Bone marrow (tissue), 2 donors: ENCODE measurements around the gene ZNF586.
"Not testable (repeated sequence)": the region's sequence is repeated elsewhere in the genome, so short reads cannot be mapped to it uniquely, and the experiment has no call there.

Experiments
- DNase-seq, 2 donors: peaks; one replicate each; lab custom pipeline; 2025; lab: John Stamatoyannopoulos, UW

Gene ZNF586

DNA sequence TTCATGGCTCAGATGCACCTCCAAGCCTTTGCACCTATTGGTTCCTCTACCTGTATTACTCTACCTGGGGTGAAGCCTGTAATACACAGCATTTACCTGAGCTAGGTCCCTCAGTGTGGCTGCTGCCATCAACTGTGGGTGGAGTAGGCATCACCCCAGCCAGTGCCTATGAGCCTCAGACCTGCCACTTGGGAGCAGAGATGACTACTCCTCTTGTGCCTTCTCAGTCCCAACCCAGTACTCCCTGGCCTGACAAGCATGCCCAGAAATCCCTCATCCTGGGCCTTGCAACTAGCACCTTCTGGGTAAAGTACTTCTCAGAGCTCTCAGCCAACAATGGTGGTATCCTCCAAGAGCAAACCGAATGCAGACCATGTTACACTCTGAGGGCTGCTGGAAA, 27.1 kb downstream of the ZNF586 start:
- not testable (repeated sequence) for DNase-seq

DNA sequence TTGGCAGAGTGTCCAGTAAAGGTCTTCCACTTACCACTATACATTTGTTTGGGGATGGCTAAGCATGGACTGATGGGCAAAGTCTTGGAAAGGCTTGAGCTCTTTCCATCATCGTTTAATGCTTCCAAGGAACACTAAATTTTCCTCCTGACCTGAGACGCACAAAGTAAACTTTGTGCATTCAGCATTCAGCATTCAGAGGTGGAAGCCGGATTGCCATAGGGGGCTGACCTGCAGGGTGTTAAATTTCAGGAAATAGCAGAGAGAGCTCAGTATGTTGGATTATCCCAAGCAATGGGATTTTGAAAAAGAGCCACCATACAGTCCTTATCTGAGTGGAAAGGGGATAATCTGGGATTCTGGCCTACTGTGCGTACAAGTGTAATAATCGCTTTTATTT, 31.2 kb downstream of the ZNF586 start:
- no peak for DNase-seq

DNA sequence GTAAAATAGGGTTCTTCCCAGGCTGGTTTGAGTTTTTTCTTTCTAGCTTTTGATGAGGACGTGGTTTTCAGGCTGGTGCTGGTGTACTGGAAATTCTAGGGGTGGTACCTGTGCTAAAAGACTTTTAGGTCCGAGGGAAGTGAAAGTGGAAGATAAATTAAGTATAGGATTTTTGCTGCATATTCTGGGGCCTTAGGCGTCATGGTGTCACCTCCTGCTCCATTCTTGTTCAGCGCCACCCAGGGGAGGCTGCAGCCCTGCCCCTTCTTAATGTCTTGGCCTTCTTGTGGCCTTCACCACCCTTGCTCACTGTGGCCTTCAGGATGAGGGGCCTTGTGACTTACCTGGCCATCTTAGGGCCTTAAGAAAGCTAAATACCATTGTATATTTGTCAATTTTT, 32.8 kb downstream of the ZNF586 start:
- DNase-seq: no peak

DNA sequence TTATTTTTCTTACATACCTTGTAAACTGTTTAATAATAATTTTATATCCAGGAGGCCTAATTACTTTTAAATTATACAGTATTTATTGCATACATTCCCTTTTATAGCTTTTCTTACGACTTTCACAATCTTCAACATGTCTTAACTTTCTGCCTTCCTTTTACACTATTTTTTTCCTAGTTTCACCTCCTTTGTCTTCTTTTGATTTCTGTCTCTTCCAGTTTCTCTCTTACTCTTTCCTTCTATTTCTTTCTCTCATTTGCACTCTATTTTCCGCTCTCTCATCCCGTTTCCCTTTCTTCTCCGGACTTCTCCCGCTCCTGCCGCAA, 33.8 kb downstream of the ZNF586 start:
- DNase-seq: no peak

DNA sequence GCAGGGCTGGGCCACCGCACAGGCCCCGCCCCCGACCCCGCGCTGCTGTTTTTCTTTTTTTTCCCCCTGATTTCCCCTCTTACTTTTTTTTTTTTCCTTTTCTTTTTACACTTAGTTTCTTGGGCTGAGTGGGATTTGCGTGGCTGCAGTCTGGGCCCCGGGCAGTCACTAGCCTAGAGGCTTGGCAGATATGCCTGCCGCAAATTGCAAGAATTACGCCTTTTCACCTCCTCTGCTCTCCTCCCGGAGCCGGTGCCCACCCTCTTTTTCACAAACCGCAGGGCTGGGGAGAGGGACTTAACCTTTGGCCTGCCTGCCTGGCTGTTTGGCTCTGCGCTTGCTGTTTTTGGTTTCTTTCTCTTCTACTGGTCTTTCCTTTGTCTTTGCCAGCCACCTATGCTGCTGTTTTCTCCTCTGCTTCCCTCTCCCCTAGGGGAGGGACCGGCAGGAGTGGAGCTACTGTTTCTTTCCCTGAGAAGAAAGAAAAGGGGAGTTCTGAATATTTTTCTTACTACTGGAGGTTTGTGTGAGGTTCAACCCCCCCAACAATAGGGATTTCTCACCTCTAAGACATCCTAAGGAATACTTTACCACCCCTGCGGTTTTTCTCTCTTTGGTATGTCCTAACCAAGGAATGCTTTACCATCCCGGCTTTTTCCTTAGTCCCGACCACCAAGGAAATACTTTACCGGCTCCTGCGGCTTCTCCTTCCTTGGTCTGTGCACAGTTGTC, 34.3 kb downstream of the ZNF586 start:
- DNase-seq: peak in 1 of 2 donors; percentile 14

DNA sequence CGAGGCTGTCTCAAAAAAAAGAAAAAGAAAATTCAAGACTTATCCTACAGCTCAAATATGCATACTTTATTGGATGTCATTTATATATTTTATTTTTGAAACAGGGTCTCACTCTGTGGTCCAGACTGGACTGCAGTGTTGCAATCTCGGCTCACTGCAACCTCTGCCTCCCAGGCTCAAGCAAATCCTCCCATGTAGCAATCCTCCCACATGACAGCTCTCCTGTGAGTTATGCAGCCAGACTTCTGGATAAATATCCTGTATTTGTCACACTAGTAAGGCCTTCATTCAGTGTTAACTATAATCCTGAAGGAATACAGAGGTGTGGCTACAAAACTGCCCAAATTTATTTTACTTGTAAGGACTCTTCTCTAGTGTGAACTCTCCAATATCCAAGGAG, 38.1 kb downstream of the ZNF586 start:
- no peak for DNase-seq

DNA sequence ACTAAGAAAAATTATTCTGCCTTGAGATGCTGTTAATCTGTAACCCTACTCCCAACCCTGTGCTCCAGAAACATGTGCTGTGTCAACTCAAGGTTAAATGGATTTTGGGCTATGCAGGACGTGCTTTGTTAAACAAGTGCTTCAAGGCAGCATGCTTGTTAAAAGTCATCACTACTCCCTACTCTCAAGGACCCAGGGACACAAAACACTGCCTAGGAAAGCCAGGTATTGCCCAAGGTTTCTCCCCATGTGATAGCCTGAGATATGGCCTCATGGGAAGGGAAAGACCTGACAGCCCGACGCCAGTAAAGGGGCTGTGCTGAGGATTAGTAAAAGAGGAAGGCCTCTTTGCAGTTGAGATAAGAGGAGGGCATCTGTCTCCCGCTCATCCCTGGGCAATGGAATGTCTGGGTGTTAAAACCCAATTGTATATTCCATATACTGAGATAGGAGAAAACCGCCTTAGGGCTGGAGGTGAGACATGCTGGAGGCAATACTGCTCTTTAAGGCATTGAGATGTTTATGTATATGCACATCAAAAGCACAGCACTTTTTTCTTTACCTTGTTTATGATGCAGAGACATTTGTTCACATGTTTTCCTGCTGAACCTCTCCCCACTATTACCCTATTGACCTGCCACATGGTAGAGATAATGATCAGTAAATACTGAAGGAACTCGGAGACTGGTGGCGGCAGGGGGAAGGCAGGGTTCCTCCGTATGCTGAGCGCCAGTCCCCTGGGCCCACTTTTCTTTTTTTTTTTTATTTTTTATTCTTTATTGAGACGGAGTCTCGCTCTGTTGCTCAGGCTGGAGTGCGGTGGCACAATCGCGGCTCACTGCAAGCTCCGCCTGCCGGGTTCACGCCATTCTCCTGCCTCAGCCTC, 41.2 kb downstream of the ZNF586 start:
- not testable (repeated sequence) for DNase-seq

DNA sequence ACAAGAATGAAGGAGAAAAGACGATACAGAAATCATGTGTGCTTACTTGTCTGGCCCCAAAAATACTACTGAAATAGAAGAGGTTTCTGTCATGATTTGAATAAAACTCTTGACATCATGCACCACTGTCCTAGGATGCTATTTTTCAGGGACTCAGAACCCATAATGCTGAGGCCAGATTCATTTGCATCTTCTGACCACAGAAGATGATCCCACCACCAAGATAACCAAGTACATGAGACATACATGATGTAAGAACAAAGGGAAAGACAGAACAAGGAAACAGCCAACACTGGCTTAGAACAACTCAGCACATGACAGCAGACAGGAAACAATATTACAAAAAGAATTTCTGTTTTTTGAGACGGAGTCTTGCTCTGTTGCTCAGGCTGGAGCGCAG, 42.8 kb downstream of the ZNF586 start:
- DNase-seq: no peak

DNA sequence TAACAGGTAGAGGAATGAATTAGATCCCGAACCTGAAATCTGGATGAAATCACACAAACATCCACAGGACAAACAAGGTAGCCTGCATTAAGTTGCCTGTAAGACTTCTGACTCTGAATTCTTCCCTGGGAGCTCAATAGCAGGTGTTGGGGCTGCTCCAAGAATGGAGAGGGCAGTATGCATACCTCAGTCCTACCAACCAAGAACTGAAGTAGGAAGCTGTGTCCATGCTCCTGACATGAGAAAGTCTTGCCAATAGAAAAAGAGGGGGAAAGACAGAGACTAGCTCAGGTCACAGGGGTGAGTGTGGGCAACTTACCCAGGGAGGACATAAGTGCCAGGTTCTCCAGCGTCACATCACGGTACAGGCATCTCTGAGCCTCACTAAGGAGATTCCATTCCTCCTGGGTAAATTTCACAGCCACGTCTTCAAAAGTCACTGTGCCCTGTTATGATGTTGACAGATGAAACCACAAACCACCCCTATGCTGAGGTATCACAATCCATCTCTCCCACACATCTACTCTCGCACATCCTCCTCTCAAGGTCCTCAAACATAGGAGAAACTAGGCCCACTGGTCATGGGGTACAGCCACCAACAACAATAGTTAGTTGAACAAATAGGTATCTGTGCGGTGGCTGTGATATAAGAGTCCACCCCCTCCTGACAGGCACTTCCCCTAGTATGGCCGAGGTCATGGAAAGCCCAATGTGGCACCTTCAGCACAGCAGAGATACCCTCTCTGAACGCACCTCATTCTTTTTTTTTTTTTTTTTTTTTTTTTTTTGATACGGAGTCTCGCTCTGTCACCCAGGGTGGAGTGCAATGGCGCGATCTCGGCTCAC, 43.7 kb downstream of the ZNF586 start:
- not testable (repeated sequence) for DNase-seq

DNA sequence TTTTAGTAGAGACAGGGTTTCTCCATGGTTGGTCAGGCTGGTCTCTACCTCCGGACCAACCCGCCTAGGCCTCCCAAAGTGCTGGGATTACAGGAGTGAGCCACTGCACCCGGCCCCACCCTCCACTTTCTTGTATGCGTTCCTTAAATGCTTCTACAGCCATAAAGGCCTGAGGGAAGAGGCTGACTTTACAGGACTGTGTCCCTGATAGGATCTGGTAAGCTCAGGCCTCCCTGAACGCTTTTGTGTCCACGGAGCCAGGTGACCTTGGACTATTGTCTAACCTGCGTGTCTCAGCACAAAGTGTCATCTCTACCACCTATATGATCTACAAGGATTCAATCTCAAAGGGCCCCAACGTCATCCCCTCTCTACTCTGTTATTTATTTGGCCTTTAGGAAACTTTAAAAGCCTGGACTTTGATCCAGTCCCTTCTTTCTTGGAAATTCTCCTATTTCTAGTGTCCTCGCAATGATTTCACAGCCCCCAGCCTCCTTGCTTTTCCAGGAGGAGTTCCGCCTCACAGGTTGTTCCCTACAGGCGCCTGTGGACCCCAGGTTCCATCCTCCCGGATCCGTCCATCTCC, 44.5 kb downstream of the ZNF586 start:
- no peak for DNase-seq

DNA sequence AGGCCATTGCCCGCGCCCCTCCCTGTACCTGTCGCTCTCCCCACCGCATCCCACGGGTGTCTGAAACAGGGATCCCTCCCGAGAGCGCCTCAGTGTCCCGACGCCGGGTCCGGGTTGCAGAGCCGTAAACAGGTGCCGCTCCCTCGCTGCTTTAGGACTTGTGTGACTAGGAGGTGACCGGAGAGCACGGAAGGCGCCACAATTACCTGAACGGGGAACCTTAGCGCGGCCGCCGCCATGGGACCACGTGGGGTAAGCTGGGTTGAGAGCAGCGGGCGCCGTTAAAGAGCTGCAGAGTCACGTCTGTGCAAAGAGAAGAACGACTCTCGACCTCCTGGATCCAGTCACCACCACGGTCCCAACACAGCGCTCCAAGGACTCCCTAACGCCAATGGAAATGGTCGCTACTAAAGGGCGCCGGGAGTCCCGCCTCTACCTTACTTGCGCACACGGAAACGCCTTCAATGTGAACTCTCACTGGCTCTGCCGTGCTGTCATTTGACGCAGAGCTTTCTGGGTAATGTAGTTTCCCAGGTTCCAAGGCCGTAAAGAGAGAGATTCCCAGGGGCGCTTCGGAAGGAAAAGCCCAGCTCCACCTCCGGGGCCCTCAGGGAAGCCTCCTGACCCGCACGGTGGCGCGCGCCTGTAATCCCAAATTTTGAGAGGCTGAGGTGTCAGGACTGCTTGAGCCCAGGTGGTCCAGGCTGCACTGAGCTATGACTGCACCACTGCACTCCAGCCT, 45.2 kb downstream of the ZNF586 start, which contains the start of gene ZNF552:
Gene ZNF552 (minus strand): TSS at position 409 of the 742 bp plus-strand sequence. CDS start 170 bp downstream, at position 239.
- peak; percentile 29 to 89 for DNase-seq

DNA sequence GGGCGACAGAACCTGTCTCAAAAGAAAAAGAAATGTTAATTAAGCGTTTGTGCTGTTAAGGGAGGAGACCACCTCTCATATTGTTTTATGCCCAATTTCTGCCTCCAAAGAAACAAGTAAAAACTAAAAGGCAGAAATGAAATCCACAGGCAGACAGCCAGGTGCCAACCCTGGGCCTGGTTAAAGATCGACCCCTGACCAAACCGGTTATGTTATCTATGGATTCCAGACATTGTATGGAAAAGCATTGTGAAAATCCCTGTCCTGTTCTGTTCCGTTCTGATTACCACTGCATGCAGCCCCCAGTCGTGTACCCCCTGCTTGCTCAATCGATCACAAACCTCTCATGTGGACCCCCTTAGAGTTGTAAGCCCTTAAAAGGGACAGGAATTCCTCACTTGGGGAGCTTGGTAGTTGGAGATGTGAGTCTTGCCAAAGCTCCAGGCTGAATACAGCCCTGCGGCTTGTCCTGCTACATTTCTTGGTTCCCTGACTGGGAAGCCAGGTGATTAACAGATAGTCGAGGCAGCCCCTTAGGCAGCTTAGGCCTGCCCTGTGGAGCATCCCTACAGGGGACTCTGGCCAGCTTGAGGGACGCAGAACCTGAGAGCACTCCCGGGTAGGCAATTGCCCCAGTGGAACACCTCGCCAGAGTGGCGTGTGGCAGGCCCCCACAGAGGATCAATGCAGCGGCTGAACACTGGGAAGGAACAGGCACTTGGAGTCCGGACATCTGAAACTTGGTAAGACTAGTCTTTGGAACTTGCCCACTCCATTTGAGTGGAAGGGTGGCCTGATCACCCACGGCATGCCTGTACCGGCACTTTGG, 46.0 kb downstream of the ZNF586 start:
- no peak for DNase-seq

DNA sequence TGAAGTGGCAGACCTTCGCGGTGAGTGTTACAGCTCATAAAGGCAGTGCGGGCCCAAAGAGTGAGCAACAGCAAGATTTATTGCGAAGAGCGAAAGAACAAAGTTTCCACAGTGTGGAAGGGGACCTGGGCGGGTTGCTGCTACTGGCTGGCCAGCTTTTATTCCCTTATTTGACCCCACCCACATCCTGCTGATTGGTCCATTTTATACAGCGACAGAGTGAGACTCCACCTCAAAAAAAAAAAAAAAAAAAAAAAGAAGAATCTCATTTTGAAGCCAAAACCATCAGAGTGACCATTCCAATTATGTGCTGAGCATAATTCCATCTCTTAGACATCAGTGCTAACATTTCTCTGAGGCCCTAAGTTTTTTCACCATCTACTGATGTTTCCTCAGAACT, 47.2 kb downstream of the ZNF586 start:
- DNase-seq: no peak

DNA sequence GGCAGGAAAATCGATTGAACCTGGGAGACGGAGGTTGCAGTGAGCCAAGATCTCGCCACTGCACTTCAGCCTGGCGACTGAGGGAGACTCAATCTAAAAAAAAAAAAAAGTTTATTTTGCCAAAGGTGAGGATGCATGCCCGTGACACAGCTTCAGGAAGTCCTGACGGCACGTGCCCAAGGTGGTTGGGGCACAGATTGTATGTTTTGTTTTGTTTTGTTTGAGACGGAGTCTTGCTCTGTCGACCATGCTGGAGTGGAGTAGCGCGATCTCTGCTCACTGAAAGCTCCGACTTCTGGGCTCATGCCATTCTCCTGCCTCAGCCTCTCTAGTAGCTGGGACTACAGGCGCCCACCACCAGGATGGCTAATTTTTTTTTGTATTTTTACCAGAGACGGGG, 48.5 kb downstream of the ZNF586 start:
- DNase-seq: no peak

DNA sequence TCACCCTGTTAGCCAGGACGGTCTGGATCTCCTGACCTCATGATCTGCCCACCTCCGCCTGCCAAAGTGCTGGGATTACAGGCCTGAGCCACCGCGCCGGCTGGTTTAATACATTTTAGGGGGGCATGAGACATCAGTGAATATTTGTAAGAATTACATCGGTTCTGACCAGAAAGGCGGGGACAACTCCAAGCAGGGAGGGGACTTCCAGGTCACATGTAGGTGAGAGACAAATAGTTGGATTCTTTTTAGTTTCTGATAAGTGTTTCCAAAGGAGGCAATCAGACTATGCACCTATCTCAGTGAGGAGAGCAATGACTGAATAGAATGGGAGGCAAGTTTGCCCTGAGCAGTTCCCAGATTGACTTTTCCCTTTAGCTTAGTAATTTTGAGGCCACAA, 48.9 kb downstream of the ZNF586 start:
- no peak for DNase-seq

DNA sequence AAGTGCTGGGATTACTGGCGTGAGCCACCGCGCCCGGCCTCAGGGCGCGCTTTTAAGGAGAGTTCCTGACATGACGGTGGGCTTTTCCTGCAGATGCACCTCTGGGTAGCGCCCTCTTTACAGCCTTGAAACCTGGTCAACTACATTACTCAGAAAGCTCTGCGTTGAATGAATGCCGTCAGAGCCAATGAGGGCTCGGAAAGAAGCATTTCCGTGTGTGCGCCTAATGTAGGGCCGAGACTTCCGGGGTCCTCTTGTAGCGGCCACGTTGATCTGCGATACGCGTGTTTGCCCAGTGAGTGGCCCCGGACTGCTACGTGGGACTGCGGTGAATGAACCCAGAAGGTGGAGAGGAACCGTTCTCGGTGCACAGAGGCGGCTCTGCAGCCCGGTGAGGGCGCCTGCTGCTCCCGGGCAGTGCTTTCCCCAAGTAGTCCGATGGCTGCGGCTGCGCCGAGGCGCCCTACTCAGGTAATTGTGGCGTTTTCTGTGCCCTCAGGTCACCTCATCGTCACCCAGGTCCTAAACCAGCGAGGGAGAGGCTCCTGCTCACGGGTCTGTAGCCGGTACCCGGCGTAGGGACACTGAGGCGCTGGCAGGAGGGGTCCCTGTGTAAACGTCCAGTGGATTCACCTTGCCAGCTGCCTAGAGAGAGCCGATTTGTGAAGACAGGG, 50.1 kb downstream of the ZNF586 start:
- peak; percentile 41 to 67 for DNase-seq

DNA sequence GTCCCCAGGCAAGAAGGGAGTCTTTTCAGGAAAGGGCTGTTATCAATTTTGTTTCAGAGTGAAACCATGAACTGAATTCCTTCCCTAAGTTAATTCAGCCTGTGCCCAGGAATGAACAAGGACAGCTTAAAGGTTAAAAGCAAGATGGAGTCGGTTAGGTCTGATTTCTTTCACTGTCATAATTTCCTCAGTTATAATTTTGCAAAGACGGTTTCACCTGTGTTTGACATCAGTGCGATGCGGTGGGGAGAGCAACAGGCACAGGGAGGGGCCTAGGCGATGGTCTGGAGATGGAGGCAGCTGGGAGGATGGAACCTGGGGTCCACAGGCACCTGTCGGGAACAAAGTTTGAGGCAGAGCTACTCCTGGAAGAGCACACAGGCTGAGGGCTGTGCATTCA, 51.1 kb downstream of the ZNF586 start:
- no peak for DNase-seq

DNA sequence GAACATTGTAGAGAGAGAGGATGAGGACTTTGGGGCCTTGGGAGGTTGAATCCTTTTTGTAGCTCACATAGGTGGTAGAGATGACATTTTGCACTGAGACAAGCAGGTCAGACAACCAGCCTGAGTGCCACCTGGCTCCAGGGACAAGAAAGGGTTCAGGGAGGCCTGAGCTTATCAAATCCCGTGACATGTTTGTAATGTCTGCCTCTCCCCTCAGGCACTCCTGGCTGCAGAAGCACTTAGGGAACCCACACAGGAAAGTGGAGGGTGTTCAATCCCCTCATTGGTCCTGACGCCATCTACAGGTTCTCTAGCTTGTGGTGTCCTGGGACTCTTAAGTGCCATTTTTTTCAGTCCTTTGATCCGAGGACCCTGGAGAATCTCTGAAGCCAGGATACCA, 51.6 kb downstream of the ZNF586 start:
- DNase-seq: not testable (repeated sequence)

DNA sequence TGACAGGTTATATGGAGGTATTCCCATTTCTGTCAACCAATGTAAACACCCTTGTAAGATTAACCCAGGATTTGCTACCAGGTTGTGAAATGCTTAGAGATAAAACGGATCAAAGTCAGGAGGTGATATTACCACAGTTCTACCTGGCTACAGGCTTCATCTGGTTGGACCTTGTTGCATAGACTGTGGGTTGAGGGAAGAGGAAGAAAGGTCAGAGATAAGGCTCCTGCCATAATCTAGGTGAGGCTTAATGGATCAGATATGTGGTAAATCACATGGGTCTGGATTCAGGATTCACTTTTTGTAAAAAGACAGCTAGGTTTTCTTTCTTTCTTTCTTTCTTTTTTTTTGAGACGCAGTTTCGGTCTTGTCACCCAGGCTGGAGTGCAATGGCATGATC, 52.0 kb downstream of the ZNF586 start:
- DNase-seq: not testable (repeated sequence)

DNA sequence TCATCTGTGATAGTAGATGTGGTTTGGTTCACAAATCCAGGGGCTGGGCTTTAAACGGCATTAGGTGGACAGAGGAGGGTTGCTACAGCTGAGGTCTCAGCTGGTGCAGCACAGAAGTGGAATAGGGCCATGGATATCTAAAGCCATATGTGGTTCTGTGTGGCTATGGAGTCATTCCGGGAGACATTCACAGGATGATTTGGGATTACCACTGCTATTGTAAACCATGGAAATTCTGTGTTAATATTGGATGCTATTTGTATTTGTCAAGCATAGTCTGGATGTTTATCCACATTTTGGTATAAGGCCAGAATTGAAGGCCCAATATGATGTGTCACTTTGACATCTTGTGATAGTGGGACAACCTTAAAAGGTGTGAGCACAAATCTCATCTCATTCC, 53.7 kb downstream of the ZNF586 start:
- not testable (repeated sequence) for DNase-seq
